H1 (cell line): ENCODE results near the gene GLB1L2. TPM values are rescaled to one million over a fixed set of nuclear protein-coding genes. Genes with fewer than 3 reads are reported as not detected.

ENCODE experiments used
- GTF2F1 ChIP-seq: IDR thresholded peaks from 2 replicates; pipeline ENCODE4 v1.6.1; 2012; ENCODE audit warnings: low read depth, low read length, improper control_type of control experiment, borderline replicate concordance
- HDAC2 ChIP-seq, 2 experiments: fragments of 300-600 bp in 1 of 2; sonication (generic) in 1 of 2; IDR thresholded peaks; 2 replicates each; pipeline ENCODE4 v1.6.1; 2011 to 2012; ENCODE audit warnings: low read depth in 2 of 2, low read length in 2 of 2, mild to moderate bottlenecking in 2 of 2, moderate library complexity in 2 of 2, borderline replicate concordance in 1 of 2, inconsistent platforms in 1 of 2
- HDAC6 ChIP-seq: IDR thresholded peaks from one replicate; pipeline ENCODE4 v1.7.1; 2012; ENCODE audit warnings: low read depth, mild to moderate bottlenecking, inconsistent platforms, low read length, moderate library complexity
- NRF1 ChIP-seq: IDR thresholded peaks from 2 replicates; pipeline ENCODE4 v1.6.1; 2011; ENCODE audit warnings: mild to moderate bottlenecking, low read depth, low read length, improper control_type of control experiment
- RAD21 ChIP-seq, 2 experiments: IDR thresholded peaks in 1 of 2; conservative IDR thresholded peaks in 1 of 2; 2 replicates each; pipeline ENCODE4 v1.6.1; 2011; ENCODE audit warnings: low read depth in 2 of 2, low read length in 2 of 2, improper control_type of control experiment in 1 of 2, inconsistent platforms in 1 of 2, mild to moderate bottlenecking in 1 of 2, moderate library complexity in 1 of 2
- RNF2 ChIP-seq: fragments of 200-900, 300-1000 bp; sonication (generic); IDR thresholded peaks from 2 replicates; pipeline ENCODE4 v1.7.1; 2016; ENCODE audit warnings: borderline replicate concordance, low read depth, mild to moderate bottlenecking, antibody characterized with exemption, low read length; ENCODE audit not compliant: poor library complexity, severe bottlenecking; ENCODE audit errors: missing control alignments
- SP2 ChIP-seq: IDR thresholded peaks from 2 replicates; pipeline ENCODE4 v1.6.1; 2012; ENCODE audit warnings: mild to moderate bottlenecking, low read length, inconsistent platforms
- TCF12 ChIP-seq: IDR thresholded peaks from 2 replicates; pipeline ENCODE4 v1.6.1; 2011; ENCODE audit warnings: low read depth, mild to moderate bottlenecking, low read length
- polyA plus RNA-seq, 7 experiments: library from polyadenylated mRNA; depleted of rRNA in 3 of 7; stranded (reverse) in 5 of 7; unstranded in 2 of 7; fragments of >200 nt in 5 of 7; fragments of 200-250 nt in 2 of 7; gene quantifications; 1 replicate in 5 of 7; 2 replicates in 1 of 7; 4 replicates in 1 of 7; pipeline versions ENCODE4 v1.2.1 to v1.2.3, GENCODE V29; 2011 to 2013; ENCODE audit warnings: missing spikeins in 2 of 7, mixed read lengths in 2 of 7
- total RNA-seq: library from RNA; stranded (reverse); fragmentation: NEBNext Ultra II Directional; extraction: Animal tissue kit (Norgen Biotek cat#: 25700); gene quantifications from 2 replicates; pipeline ENCODE4 v1.2.1, GENCODE V29; 2021
- TF ChIP-seq, protein P1 (sequence below): IDR thresholded peaks from 2 replicates; pipeline ENCODE4 v1.6.1; 2011; ENCODE audit warnings: low read depth, mild to moderate bottlenecking, low read length; ENCODE audit not compliant: insufficient read depth

GLB1L2 gene
- total and polyA plus RNA-seq, 2 of the 8 experiments (the other 6 are each of a cell fraction or from before 2014, with no cell fraction given) = 4.4 to 7.9 TPM

DNA sequence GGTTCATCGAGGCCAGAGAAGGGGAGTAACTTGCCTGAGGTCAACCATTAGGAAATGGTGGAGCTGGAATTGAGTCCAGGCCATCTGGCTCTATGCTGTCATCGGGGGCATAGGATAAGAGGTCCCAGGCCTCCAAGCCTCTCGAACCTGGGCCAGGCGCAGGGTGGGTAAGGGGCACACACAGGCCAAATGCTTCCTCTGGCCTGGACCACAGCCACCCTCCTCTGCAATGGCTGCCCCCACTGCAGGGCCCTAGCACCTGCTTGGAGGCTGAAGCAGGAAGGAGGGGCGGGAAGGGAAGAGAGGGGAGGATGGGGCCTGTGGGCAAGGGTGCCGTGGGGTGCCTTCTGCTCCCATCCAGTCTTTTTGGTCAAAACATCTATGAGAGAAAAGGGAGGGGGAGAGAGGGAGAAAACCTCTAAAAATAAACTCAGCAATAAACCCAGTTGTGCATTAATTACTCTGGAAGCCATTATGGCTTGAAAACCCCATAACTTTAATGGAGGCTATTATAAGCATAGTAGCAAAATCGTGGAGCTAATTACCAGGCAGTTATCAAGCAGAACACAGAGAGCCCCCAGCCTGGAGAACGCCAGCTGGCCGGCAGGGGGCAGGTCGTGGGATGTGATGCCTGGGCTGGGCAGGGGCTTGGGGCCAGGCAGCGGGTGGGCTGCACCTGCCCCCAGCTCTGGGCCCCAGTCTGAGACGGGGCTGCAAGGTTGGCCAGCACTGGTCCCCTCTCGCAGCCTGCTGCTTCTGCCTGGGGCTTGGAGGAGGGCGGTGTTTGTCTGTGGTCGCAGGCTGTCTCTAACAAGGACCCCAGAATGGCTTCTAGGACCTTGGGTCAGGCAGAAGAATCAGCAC is 59.1 kb downstream of the GLB1L2 start (continued):
- TF ChIP-seq GTF2F1 (no peak), HDAC2 (IDR thresholded peaks at IDR 0.05; ENCODE audit: borderline replicate concordance in 1 of 2, low read depth in 2 of 2, low read length in 2 of 2) (no peak), RAD21 (IDR thresholded peaks at IDR 0.05 in 1 of 2, conservative IDR thresholded peaks at IDR 0.05 in 1 of 2; ENCODE audit: low read depth in 2 of 2, low read length in 2 of 2) (peak in 1 of 2 experiments; percentile 33; a peak in 2 of 4 replicates), NRF1 (no peak), RNF2 (no peak), TCF12 (no peak), HDAC6 (no peak), SP2 (no peak)
- TF ChIP-seq, protein P1, sequence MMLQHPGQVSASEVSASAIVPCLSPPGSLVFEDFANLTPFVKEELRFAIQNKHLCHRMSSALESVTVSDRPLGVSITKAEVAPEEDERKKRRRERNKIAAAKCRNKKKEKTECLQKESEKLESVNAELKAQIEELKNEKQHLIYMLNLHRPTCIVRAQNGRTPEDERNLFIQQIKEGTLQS = no peak
